ENCODE data around the gene BCHE.

The BCHE gene

DNA sequence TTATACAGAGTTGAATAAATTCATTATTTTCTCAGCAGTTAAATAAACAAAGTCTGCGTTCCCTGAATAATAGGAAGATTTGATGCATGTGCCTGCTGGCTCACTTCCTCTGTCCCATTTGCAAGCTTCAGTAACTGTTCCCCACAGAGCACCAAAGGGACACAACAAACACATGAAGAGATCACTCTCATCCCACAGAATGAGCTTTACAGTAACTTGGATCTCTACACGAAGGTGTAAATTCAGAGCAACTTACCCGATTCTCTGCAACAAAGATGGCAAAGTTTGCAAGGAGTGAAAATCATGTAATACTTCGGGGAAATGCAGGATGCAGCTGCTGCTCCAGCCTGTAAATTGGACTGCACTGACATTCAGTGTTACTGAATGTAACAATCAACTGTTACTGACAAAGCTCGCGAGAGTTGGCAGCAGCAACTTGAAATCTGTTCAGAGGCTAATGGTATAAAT lies at the start of gene BCHE:
Gene BCHE (minus strand): TSS at position 366 of the 468 bp plus-strand sequence. CDS start 6,390 bp downstream, outside the sequence.
- peak; percentile 87 for DNase-seq

DNA sequence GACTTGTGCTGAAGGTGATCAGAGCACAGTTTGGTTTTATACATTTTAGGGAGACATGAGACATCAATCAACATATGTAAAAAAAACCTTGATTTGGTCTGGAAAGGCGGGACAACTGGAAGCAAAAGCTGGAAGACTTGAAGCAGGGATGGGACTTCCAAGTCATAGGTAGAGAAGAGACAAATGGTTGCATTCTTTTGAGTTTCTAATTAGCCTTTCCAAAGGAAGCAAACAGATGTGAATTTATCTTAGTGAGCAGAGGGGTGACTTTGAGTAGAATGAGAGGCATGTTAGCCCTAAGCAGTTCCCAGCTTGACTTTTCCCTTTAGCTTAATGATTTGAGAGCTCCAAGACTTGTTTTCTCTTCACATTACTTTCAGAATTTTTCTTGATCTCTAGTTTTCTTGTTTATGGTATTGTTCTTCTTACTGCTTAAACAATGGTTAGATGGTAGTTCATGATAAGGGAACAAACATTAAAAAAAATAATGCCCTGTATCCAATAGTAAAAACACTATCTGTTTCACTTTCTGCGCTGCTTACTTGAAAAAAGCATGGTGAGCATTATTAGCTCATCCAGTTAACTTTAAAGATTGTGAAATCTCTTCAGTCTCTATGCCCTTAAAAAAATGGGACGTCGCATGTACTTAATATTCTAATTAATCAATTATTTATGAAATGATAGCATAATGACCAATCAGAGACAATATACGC lies 48.5 kb upstream of the BCHE start:
- DNase-seq, result no peak

DNA sequence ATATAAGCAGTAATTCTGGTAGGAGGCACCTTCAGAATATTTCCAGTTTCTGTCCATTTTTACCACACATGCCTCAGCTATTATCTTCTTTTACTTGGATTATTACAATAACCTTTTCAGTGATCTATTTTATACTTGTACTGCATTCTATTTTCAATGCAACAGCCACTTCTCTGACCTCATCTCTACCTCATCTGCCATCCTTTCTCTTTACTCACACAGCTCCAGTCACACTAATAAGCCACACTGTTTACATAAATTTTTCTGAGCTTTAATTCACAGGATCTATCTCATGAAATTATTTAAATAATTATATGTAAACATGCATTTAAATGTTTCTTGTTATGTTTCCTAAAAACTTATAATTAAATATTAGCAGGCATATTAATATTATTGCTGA lies 47.3 kb upstream of the BCHE start:
- peak; percentile 20 for DNase-seq

DNA sequence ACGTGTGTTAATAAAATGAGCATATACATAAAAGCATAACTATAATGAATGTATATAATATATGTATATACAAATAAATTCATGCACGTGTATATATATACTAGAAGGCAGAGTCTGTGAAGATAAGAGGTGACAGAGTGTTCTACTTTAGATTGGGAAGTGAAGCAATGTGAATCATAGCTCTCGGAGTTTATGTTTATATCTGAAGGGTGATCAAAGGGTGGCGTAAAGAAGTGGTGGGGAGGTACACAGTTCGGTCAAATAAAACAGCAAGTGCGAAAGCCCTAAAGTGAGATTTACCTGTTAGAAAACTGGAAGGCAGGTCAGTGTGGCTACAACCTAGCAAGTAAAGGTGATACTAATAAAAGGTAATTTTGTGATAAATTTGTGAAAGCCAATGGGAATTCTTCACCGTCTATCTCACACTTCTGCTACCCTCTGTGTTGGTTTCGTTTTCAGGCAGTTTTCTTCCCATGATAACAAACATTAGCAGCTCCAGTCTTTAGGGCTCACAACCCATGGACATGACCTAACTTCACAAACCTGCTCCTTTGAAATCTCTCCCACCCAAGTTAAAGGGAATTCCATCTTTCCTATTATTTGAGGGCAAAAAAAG lies 46.7 kb upstream of the BCHE start:
- DNase-seq, result peak; percentile 64

DNA sequence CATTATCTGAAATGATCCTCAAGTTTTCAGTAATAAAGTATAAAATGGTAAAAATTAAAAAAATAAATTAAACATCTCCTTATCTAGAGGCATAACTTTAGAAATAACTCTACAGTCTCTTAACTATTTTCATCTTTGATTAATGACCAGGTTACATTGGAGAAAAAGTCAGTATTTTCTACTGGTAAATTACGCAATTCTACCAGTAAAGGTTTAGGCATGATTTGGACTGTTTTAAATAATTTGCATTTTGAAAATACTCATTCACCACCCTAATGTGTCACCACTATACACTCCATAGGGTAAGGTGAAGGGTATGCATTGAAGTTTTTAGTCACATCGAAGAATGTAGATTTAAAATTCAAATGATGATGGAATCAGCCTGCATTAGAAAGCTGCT lies 45.9 kb upstream of the BCHE start:
- DNase-seq, result no peak

DNA sequence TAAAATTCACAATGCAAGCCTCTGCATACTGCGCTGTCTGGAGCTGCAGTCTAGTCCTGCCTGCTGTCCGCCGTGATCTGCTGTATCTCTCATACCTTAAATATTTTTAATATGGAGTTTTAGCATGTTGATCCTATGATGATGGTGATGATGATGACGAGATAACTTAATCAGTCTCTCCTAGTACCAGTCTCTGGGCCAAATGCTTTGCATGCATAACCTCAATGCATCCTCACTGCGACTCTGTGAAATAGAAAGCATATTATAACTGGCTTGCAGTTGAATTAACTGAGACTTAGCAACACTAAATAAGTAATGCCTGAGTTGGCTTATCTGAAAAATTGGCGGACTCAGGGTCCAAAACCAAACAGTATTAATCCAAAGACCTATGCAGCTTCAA lies 38.4 kb upstream of the BCHE start:
- no peak for DNase-seq

DNA sequence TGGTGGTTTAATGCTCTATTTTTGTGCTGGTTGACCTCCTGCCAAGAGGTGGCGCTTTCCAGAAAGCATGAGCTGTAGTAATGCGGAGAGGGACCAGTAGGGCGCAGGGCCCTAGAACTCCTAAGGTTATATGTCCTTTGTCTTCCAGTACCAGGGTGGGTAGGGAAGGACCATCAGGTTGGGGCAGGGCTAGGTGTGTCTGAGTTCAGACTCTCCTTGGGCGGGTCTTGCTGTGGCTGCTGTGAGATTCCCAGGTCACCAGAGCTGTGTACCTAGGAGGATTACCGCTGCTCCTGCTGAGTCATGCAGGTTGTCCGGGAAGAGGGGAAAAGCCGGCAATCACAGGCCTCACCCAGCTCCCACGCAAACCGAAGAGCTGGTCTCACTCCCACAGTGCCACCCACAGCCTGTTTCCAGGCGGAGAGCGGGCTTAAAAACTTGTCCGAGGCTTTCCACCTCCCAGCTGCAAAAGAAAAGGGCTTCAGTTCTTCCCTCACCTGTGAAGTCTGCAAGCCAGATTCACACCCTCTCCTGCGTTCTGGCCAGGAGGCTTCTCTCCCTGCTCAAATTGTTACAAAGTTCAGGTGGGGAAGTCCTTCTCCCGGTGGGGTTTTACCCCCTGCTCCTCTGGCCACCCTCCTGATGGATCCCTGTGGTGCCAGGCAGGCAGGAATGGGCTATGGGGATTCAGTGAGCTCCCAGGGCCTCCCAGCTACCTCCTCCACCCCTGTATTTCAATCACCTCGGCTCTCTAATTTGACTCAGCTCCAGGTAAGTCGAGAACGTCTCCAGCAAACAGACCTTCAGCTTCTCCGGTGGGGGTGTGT lies 37.7 kb upstream of the BCHE start:
- no peak for DNase-seq

DNA sequence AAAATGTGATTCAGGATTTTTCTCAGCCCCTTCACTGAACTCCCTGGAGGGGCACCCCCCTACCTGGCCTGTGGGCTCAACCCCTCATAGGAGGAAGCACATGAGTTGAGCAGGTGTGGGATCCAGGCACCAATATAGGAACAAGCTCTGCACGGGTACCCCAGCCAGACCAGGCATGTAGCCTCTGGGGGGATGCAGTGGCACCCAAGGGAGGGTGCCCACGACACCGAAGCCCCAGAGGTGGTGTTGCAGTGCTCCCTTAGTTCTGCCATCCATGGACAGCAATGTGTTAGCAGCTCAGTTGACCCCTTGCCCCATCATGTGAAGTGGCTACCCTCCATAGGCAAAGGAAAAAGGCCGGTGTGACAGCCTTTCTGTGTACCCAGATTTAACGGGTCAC lies 30.9 kb upstream of the BCHE start:
- no peak for DNase-seq

DNA sequence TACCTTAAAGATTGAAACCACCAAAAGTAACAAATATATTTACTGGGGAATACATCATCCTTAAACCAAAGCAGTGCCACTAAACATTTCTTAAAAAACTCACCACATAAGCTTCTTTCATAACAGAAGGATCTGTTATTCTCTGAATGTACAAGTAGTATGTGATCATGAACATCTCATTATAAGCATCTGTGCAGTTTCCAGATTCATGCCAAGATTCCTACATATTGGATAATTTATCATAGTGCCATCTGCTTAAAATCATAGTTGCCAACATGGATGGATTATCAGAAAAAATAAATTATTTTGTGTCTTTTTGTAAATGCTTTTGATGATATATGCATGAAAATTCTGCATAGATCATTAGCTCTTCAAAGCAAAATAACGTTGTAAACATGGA lies 21.8 kb upstream of the BCHE start:
- no peak for DNase-seq

DNA sequence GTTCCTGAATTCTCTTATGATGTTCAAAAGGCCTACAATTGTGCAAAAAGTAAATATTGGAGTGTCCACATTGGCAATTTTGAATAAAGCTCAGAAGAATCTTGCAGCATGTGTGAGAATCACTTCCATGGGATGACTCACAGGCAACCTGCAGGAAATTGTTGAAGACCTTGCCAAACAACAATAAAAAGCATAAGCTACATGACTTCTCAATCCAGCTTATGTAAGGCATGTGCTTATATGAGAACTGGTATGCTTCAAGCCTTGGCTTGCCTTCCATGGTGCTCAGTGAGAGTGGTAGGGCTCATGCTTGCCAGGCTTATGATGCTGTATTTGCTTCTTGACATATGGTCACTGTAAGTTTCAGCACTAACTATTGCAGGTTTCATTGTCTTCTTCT lies 18.4 kb upstream of the BCHE start:
- no peak for DNase-seq

DNA sequence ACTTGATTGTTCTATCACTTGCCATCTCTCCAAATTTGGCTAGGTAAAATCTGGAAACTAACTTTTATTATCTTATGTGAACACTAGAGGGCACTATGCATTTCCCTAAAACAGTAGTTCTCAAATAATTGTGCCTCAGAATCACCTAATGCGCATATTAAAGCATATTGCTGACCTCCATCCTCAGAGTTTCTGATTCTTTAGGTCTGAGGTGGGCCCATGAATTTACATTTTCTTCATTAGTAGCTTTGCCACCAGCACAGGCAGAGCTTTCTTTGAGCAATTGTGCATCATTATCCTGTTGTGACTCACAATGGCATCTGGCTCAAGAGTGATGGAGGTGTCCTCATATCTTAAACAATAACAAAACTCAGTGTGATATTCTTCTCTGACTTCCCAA lies 17.5 kb upstream of the BCHE start:
- peak; percentile 49 for DNase-seq

DNA sequence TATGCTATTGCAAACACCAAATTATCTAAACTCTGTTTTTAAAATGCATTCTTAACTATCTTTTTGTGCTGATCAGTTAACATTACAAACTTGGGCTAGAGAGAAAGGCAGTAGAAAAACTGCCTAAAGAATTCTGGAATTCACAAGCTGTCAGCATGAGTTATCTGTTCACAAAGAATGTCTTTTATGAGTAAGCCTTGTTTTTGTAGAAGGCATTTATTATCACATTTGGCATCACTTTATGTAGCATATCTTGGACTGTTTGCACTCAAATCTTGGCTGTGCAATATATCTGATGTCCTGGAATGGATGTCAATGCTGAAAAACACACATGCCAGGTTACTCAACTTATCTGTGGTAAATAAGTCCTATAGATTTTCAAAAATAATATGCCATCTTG lies 15.5 kb upstream of the BCHE start:
- no peak for DNase-seq

DNA sequence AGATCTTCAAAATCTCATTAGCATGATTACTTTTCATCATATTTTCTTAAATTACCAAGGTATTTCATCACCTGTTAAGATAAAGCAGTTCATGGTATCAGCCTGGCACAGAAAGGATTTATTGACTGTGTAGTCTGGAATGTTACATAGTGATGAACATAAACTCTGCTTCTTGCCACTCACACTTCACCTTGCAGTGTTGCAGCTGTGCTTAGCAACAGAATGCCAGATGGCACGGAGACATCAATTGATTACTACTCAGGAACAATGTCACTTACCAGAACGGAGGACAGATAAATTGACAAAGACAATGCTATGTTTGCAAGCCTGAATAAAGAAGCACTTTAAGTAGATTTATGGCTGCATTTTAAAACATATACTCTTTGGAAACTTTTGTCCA lies 15.0 kb upstream of the BCHE start:
- peak; percentile 26 for DNase-seq

DNA sequence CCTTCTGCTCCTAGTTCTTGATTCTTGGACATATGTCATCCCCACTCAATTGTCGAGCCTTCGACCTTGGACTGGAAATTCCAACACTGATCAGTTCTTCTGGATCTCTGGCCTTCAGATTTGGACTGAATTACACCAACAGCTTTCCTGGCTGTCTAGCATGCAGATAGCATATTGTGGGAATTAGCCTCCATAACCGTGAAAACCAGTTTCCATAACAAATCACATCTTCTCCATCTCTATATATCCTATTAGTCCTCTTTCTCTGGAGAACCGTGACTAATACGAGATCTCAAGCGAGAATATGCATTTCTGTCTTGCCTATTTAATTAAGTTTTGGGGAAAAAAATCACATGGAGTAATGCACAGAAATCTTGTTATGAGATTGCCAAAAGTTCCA lies 8.8 kb upstream of the BCHE start:
- no peak for DNase-seq

DNA sequence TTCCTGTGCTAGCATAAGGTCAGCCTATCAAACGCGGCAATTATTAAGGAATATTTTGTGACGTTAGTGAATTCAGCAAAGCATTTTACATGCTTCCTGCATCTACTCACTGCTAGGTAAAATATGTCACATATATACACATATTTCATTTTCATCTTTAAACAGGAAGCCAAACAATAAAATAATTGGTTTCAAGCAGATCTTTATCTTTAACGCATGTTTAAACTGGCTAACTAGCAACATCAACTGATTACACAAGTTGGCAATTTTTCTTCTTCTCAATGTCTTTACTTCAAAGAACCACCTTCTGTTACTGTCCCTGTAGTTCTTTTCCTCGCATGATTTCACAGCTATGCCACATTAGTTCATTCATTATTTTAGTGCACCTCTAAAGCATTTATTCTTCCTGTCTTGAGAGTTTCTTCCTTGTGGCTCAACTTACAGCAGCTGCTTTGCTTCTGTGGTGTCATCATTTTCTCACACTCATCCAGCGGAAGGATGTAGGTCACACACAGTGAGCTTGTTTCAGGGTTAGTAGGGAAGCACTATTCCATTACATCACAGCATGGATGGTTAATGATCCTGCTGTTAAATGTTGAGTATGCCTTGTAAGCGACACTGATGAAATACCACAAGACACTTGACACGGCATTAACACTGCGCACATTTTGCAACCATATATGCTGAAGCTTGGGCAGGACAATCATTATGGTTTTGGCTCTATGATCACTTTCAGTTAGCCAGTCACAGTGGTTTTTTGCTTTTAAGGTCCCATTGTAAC lies 2.3 kb upstream of the BCHE start:
- DNase-seq, result no peak

DNA sequence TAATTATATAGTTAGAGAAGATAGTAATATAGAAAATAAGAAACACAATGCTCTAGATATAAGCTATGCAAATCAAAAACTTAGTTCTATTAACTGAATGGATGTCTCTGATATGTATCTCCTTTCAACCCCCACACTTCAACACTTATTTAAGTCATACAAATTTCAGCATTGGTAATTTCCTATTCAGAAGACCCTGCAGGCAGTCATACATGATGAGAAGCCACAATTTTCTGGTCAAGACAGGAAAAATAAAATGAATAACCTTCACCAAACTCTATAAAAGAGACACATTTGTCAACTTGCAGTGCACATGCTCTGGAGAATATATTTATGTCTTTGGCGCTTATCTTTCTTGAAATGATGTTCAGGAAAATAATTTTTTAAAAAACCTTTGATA lies 578 bp upstream of the BCHE start:
- DNase-seq, result no peak

DNA sequence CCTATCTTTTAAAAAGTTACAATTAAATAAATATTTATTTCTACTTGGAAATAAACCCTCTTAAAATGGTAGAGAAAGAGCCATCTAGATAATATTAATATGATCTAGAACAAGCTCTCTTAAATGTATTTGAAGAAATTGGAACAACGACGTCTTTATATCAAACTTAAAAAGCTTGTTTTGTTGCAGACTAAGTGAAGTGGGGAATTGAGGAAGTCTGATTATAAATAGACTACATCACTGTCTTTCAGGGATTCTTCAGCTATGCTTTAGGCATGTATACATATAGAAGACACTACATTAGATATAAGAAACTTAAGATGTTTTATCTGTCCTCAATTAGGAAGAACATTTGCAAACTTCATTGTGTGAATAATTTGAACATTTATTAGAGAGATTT lies 1.8 kb downstream of the BCHE start:
- no peak for DNase-seq

DNA sequence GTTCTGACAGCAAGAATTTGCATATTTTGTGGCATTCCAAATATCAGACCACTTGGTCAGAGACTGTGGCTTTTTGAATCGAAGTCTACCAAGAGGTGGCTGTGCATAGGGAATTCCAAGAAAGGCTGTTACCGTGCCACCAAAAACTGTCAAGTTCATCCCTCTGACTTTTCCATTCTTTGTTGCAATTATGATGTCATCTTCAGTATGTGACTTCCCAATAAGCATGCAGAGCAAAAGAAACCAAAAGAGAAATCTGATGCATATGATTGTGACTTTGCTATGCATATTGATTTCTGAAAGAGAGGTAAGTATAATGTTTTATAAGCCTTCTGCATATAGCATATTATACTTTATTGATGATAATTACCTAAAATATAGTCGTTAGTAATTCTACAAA lies 6.5 kb downstream of the BCHE start:
- DNase-seq, result no peak

DNA sequence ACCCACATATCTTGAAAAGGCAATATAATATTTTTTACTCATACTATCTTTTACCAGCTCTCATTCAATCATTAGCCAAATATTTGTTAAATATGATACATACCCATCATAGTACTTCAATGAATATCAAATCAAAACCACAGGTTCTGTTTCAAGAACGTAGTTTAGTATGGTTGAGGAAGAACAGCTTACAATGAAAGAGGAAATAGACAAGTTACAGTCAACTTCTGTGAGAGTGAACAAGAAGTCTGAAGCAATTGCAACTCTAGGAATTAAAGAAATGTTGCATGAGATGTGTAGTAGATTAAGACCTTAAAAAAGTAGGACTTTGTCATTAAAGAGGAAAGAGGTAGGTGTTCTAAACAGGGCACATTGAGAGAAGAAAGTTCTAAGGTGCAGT lies 9.3 kb downstream of the BCHE start:
- no peak for DNase-seq

DNA sequence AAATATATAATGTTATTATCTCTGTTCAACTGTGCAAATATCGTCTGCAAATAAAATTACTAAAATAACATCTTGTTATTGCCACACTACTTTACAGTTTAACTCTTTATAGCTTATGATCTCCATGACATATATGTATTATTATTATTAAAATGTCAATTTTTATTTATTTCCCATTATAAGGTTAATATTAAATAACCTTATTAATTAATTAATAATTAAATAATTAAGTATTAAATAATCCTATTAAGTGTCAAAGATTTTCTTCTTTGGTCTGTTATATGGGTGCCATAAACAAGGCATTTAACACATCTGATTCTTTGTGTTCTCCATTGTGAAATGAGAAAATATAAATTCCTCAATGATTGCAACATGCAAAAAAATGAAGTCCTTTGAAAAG lies 10.0 kb downstream of the BCHE start:
- no peak for DNase-seq

DNA sequence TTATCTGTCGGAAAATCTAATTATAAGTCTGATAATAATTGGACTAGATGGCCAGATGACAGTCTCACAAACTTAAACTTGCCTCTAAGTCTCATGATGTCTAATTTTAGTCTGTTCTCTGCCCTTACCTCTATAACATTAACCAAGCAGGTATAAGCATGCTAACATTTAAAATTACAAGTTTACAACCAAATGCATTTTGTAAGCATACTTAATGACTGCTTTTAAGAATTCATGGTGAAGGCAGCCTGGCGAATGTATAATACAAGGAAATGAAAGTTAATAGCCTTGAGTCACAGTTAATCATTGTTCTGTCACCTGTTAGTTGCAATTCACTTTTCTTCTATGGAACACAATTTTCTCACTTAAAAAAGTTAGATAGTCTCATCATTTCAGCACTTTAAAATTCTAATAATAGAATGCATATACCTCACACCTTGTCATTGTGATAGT lies 16.5 kb downstream of the BCHE start:
- DNase-seq, result no peak

DNA sequence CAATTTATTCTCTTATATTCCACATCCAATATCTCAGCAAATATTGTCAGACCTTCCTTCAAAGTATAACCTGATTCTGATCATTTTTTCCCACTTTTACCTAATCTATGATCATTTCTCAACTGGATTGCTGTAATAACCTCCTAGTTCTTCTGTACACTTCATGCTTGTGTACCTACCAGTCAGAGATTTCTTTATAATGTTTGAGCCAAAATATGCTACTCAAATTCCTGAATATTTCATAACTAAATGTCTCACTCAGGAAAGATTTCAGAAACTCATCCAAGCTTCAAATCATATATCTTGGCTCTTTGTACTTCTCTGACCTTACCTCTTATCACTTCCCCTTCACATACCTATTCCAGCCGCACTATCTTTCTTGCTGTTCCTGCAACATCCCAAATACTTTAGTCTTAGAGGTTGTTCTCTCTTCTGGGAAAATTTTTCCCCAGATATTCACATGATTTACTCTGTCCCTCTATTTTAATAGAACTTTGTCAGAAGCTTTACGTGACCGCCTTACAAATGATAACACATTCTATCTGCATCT lies 20.0 kb downstream of the BCHE start:
- no peak for DNase-seq

DNA sequence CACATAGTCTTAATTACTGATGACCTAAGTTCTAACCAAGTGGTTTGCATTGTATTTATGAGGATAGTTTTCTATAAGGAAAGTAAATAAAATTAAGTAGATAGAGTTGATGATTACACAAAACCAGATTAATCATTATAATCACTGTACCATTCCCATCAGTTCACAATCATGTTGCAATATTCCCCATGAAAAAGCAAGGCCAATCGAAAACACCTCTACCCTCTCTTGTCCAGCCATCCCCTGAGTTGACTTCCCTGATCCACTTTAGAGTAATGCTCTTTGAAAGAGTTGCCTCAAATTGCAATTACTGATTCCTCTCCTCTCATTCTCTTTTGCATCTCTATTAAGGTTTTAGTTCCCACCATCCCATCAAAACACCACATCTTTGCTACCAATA lies 21.0 kb downstream of the BCHE start:
- no peak for DNase-seq

Measured in NCI-H146 (cell line).